Jurkat, Clone E6-1 (cell line): ENCODE measurements around the gene ADGRF5. TPM values are rescaled to one million over a fixed set of nuclear protein-coding genes. Genes with fewer than 3 reads are reported as not detected.

Experiments used
- DNase-seq: peaks from one replicate; pipeline ENCODE4 v3.0.0-alpha.2; 2011; ENCODE audit warnings: low read depth, low spot score
- H3K4me3 ChIP-seq: 2 replicates; pipeline ENCODE4 v1.5.1; 2011; ENCODE audit warnings: mild to moderate bottlenecking, low read length, control low read depth, moderate library complexity
- polyA plus RNA-seq: library from polyadenylated mRNA; unstranded; fragments of >200 nt; gene quantifications from one replicate; pipeline ENCODE4 v1.2.1, GENCODE V29; 2012; ENCODE audit warnings: missing spikeins; ENCODE audit not compliant: insufficient read length, insufficient read depth

Gene ADGRF5, protein sequence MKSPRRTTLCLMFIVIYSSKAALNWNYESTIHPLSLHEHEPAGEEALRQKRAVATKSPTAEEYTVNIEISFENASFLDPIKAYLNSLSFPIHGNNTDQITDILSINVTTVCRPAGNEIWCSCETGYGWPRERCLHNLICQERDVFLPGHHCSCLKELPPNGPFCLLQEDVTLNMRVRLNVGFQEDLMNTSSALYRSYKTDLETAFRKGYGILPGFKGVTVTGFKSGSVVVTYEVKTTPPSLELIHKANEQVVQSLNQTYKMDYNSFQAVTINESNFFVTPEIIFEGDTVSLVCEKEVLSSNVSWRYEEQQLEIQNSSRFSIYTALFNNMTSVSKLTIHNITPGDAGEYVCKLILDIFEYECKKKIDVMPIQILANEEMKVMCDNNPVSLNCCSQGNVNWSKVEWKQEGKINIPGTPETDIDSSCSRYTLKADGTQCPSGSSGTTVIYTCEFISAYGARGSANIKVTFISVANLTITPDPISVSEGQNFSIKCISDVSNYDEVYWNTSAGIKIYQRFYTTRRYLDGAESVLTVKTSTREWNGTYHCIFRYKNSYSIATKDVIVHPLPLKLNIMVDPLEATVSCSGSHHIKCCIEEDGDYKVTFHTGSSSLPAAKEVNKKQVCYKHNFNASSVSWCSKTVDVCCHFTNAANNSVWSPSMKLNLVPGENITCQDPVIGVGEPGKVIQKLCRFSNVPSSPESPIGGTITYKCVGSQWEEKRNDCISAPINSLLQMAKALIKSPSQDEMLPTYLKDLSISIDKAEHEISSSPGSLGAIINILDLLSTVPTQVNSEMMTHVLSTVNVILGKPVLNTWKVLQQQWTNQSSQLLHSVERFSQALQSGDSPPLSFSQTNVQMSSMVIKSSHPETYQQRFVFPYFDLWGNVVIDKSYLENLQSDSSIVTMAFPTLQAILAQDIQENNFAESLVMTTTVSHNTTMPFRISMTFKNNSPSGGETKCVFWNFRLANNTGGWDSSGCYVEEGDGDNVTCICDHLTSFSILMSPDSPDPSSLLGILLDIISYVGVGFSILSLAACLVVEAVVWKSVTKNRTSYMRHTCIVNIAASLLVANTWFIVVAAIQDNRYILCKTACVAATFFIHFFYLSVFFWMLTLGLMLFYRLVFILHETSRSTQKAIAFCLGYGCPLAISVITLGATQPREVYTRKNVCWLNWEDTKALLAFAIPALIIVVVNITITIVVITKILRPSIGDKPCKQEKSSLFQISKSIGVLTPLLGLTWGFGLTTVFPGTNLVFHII (N-terminal part only)
- not detected for polyA plus RNA-seq

DNA sequence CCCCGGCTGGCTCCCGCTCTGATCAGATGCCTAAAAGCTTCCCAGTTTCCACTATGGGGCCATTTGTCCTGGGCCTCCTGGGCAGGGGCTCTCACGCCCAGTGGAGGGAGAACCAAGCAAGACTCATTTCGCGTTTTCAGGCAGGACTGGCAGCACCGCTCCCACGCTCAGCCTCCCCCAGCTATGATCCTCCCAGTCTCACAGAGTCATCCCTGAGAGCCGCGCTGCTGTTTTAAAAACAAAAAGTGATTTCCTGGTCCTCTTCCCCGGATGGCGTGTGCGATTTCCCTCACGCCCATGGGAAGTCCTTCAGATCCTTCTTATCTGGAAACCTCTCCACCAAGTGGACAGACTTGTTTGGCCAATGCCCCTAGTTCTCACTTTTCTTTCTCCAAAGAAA, at the start of gene ADGRF5:
TSS of gene ADGRF5 (minus strand) at position 208 of the 400 bp plus-strand sequence. CDS start 15,176 bp downstream, outside the sequence.
- no peak for DNase-seq
- no peak within 1 kb of the TSS for H3K4me3 ChIP-seq

DNA sequence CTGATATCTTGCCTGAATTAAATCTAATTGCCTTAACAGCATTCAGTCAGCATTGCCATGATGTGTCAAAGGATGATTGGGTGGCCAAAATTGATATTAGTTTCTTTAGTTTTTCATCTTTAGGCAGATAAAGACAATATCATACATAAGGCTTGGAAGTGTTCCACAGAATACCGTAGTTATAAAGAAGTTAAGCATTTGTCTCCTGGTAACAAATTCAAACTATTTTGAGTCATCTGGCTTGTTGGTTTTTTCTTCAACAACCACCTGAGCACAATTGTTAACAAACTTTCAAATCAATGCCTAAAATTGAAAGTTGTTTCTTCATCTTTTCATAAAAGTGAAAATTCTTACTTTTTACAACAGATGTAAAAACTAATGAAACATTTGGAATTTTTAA, 47.5 kb upstream of the ADGRF5 start:
- H3K4me3 ChIP-seq, result no peak overlapping the region
- DNase-seq, result no peak

DNA sequence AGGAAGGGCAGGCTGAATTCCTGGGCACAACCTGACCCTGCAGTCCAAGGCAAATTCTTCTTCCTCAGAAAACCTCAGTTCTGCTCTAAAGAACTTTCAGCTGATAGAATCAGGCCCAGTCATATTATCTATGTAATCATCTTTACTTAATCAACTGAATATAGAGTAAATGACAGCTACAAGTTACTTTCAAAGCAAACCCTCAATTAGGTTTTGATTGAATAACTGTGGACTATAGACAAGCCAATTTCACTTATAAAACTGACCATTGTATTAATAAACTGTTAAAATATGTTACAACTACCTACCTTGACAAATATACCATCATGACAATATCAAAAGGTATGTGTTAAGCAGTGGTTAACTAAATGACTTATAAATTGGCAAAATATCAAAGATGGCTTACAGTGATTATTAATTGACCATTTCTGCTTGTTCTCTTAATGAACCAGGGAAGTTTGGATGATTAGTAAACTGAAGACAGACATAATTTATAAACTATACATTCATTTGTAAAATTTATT, 46.1 kb upstream of the ADGRF5 start:
- H3K4me3 ChIP-seq, result no peak overlapping the region
- DNase-seq, result no peak

DNA sequence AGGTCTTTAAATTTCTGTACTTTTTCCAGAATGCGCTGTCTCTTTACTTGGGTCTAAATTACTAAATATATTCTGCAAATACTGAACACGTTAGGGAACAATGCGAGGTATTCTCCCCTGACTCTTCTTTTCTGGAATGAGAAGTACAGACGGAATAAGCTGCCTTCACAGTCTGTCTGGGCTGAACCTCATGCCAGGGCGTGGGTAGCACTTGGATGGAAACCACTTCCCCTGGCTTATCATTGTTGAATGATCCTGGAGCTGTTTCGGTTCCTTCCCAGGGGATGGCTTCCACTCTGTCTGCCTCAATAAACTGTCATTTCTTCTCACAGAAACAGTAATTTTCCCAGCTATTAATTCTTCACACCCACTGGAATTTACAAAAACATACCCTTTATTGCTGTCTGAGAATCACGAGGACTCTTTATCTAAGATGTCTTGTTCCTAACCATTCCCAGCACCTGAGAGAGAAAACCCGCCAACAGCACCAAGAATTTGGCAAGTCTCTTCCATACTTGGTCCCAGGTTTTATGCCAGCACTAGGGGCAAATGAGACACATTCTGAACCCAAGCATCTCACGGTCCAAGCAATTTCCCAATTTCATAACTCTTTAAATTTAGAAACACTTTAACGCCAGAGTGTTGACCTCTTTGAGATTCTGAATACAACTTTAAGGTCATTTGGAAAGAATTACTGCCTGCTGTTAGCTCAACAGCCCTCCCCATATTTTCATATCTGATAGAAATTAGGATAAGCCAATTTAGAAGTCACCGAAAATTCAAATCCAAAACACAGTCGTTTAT, 43.2 kb upstream of the ADGRF5 start:
- DNase-seq, result no peak
- H3K4me3 ChIP-seq, result no peak overlapping the region

DNA sequence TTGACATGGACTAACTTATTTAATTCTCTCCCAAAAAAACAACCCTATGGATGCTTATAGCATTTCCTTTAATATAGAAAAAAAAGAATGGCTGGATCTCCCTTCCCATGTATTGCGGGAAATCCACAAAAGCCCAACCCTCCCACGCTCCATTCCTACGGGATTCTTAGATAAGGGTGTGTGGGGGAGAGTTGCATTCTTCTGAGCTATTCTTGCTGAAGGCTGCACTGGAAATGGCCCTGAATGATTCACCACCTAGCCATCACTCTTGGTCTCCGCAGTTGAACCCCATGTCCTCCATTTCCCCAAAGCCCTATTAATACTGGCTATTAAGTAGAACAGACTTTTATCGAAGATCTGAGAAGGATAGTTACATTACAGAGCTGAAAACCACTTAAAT, 41.9 kb upstream of the ADGRF5 start:
- no peak overlapping the region for H3K4me3 ChIP-seq
- DNase-seq, result no peak

DNA sequence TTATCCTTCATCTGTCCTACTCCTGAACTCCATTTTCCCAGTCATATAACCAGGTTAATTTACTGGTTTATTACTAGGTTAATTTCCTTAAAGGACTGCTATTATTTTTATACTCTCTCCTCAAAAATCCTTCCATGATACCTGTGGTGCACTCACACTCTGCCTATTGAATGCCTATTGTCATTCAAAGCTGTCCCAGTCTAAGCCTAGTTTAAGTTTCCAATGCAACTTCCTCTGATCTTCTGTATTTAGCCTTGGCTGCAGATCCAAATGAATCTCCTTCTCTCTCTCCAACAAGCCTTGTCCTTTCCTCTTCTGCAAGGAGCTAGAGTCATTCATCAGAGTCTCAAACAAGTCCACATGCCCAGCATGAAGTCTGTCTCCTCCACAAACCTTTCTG, 41.3 kb upstream of the ADGRF5 start:
- DNase-seq, result no peak
- H3K4me3 ChIP-seq, result no peak overlapping the region

DNA sequence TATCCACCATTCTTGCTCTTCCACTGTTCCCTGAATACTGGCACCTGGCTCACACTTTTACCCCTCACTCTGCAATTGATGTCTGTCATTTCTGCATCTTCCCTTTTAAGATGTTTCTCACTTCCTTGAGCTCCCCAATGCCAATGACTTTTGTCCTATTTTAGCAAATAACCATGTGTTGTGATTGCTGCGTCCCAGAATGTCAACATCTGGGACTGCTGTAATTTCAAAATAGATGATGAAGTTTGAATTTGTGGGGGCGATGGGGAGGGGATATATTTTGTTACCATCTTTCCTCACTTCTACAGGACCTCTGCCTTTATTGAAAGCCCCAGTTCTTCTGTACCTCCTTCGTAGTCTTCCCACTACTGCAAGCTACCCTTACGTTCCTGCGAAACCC, 40.0 kb upstream of the ADGRF5 start:
- H3K4me3 ChIP-seq, result no peak overlapping the region
- DNase-seq, result no peak

DNA sequence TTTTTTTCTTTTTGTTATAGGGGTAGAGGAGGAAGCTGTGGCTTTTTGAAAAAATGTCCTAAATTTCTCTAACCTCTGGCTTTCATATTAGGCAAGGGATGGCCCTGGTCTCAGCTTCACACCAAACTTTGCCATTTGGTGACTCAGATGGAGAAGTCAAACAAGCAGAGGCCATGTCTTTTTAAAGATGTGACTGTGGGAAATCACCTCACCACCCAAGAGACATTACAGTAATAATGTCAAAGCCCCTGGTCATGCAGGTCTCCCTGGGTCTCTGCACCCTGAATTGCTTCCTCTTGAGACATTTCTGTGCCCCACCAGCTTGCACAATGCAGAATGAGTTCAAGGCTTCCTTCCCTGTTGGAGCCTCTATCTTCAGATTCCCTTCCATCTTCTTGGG, 39.5 kb upstream of the ADGRF5 start:
- no peak overlapping the region for H3K4me3 ChIP-seq
- no peak for DNase-seq

DNA sequence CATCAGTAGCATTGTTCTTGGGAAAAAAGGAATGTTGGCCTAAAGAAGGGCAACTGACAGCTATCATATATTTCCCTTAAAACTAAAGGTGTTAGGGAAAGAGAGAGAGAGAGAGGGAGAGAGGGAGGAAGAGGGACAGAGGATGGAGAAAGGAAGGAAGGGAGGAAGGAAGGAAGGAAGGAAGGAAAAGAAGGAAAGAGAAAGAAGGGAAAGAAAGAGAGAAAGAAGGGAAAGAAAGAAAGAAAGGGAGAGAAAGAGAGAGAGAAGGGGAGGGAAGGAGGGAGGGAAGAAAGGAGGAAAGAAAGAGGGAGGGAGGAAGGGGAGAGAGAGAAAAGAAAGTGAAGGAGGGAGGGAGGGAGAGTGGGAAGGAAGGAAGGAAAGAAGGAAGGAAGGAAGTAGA, 37.7 kb upstream of the ADGRF5 start:
- H3K4me3 ChIP-seq, result no peak overlapping the region
- DNase-seq, result no peak

DNA sequence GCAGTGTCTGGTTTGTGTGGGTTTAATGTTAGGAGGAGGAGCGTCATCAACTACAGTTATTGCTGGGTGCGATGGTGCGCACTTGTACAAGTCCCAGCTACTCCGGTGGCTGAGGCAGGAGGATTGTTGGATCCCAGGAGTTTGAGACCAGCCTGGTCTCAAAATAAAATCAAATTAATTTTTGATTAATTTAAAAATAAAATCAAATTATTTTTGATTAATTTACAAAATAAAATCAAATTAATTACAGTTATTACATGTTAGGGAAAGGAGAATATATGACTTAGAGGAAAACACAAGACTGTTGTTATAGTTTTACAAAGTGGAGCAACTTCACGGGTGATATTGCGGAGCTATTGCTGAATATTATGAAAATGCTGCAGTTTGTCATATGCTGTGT, 34.7 kb upstream of the ADGRF5 start:
- no peak for DNase-seq
- H3K4me3 ChIP-seq, result no peak overlapping the region

DNA sequence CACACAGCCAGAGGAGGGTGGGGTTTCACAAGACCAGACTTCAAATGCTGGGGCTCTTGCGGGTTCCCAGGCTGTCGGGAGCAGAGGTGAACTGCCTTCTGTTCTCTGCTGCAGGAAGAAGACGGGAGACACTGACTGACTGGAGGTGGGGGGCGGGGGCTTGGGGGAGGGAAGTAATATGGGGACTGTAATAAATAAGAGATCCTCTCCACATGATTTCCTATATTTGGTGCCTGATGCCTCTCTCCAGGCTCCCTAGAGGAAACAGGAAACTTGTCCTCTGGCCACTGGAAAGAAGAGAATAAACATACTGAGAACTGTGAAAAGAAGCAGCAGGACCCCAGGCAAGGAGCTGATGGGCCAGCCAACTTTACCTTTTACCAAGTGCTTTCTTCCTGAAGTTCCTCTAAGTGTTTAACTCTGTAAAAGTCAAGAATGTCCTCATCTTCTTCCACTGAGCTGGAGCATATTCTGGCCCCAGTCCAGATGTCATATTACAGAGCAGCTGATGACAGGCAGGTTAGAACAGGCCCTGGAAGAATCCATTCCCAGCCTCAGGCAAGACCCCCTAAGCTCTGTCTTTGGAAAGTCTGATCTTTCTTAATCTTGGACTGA, 33.2 kb upstream of the ADGRF5 start:
- DNase-seq, result no peak
- no peak overlapping the region for H3K4me3 ChIP-seq

DNA sequence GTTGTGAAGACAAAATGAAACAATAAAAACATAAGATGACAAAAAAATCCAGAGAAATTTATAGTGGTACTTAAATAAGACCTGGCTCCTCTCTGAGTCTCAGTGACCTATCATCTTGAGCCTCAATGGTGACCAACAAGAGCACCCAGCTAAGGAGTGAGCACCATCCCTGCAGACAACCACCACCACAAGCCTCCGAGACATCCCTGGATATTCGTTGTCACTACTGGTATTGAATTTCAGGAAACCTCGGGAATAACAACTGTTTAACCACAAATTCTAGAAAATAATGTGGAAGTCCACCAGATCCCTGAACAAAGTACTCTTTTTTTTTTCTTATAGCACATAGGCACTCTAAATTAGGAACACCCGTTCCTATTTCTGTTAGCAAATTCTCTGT, 32.2 kb upstream of the ADGRF5 start:
- H3K4me3 ChIP-seq, result no peak overlapping the region
- DNase-seq, result no peak

DNA sequence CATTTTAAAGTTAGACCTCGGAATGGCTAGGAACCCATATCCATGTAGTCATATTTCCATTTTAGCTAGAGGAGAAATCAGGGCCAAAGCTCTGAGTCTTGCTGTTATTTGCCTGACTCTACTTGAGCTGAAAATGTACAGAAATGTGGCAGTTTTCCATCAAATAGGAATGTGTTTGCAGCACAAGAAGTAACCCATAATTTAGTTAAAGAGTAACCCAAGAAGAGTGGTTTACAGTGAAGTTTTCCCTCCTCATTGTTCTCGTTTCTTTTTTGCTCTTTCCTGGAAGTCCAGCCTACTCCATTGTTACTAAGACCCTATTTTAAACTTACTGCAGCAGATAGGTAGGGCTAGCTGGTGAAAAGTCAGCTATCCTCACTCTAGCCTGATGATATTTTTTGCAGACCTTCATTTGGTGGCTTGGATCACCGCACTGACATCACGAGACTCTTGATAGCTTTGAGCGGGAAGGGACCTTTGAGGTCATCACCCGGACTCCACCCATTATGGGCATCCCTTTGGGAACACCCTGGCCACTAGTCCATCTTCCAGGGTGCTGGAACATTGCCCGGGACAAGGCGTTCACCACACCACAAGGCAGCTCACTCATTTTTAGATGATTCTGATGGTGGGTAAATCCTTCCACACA, 28.0 kb upstream of the ADGRF5 start:
- H3K4me3 ChIP-seq, result no peak overlapping the region
- DNase-seq, result no peak

DNA sequence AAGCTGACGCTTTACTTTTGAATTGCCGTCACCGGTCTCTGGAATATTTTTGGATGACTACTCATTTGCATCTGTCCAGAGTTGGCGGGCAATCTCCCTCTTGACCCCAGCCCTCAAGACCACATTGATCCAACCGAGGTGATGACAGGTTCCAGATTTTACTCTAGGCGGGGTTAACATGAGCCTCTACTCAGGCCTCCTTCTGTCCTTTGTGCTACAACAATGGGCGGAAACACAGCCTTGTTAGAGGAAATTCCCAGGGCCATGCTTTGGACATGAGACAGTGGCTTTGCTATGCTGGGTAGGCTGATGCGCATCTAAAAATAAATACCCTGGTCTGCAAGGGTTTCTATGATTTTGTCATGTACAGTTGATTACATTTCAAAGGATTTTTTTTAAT, 27.0 kb upstream of the ADGRF5 start:
- H3K4me3 ChIP-seq, result no peak overlapping the region
- DNase-seq, result no peak

DNA sequence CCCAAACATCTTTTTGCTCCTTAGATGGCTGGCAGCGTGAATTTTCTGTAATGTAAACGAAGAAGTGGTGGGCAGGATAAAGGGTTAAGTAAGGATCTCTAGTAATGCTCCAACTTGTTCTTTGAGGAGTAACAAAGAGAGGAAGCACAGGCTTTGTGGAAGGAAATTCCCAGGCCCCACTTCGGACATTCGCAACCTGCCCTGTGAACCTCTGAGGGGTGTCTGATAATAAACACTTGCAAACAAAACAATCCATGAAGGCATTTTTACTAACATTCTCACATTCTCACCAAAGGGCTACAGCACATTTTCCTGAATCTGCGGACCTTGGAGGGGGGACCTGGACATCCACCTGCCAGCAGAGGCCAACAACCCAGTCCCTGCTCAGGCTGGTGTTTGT, 25.8 kb upstream of the ADGRF5 start:
- no peak for DNase-seq
- H3K4me3 ChIP-seq, result no peak overlapping the region

DNA sequence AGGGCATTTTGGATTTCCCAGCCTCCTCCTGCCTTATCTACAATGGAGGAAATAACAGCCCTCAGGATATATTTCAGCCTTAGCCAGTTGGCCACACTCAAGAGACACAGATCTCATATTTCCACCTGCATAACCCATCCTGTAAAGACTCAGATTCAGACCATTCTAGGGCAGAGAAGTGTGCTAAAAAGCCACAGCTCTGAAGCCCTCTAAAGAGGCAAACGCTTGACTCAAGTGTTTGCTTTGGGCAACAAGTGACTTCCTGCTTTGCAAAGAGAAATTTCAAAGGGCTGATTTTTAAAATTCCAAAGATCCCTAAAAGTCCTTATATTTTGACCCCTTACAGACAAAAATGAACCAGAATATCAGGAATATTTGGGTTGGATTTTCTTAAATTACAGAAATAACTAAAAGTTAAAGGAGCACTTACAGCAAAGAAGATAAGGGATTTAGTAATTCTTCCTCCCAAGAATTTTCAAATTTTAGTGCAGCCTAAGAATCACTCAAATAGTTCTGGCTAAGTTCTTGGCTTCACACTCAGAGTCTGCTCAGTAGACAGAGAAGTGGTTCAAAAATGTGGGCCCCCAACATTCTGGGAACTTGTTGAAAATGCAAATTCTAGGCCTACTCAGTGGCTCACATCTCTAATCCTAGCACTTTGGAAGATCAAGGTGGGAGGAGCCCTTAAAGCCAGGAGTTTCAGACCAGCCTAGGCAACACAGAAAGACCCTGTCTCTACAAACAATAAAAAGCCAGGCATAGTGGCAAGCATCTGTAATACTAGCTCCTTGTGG, 18.9 kb upstream of the ADGRF5 start:
- DNase-seq, result no peak
- no peak overlapping the region for H3K4me3 ChIP-seq

DNA sequence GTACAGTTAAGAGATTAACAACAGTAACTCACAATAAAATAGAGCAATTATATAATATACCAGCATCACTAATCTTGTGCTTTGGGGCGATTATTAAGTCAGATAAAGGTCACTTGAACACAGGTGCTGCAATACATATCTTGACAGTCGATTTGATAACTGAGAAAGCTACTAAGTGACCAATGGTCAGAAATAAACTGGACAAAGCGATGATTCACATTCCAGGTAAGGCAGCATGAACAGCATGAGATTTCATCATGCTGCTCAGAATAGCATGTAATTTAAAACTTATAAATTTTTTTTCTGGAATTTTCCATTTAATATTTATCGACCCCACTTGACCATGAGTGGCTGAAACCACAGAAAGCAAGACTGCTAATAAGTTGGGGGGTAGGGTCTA, 15.9 kb upstream of the ADGRF5 start:
- H3K4me3 ChIP-seq, result no peak overlapping the region
- no peak for DNase-seq
